Lung (tissue), 12 donors: Measurements from ENCODE around the gene PDLIM1. TPM values are rescaled to one million over a fixed set of nuclear protein-coding genes. Genes with fewer than 3 reads are reported as not detected.

Experiments
- ATAC-seq: fragments of 200-7000 bp; cut with Tn5 transposase; one replicate; pipeline ENCODE4 v1.9.1; 2020; ENCODE audit warnings: moderate number of reproducible peaks; ENCODE audit not compliant: insufficient read depth, low FRiP score
- DNase-seq, 3 donors: peaks; one replicate each; pipeline ENCODE4 v3.0.0-alpha.2; 2013 to 2017
- H3K27ac ChIP-seq, 2 donors: one replicate each; pipeline ENCODE4 v1.5.1; 2013; ENCODE audit warnings: mild to moderate bottlenecking in 2 of 2, moderate library complexity in 2 of 2, control low read depth in 1 of 2, inconsistent platforms in 1 of 2, low read depth in 1 of 2, low read length in 1 of 2
- H3K27me3 ChIP-seq, 3 donors: one replicate each; pipeline ENCODE4 v1.5.1; 2013; ENCODE audit warnings: low read length in 2 of 3; ENCODE audit not compliant: control insufficient read depth in 3 of 3, insufficient read depth in 3 of 3
- H3K36me3 ChIP-seq, 4 donors: one replicate each; pipeline ENCODE4 v1.5.1; 2013; ENCODE audit warnings: low read length in 4 of 4, mild to moderate bottlenecking in 1 of 4, moderate library complexity in 1 of 4; ENCODE audit not compliant: control insufficient read depth in 4 of 4, insufficient read depth in 4 of 4
- H3K4me1 ChIP-seq, 5 donors: one replicate each; pipeline ENCODE4 v1.5.1; 2013; ENCODE audit warnings: low read length in 5 of 5, mild to moderate bottlenecking in 2 of 5, moderate library complexity in 1 of 5; ENCODE audit not compliant: control insufficient read depth in 5 of 5, insufficient read depth in 5 of 5
- H3K4me3 ChIP-seq: one replicate; pipeline ENCODE4 v1.5.1; 2013; ENCODE audit warnings: mild to moderate bottlenecking, control low read depth, moderate library complexity
- H3K9ac ChIP-seq, 2 donors: one replicate each; pipeline ENCODE4 v1.5.1; 2013; ENCODE audit warnings: low read length in 2 of 2, control low read depth in 1 of 2; ENCODE audit not compliant: insufficient read depth in 1 of 2
- H3K9me3 ChIP-seq, 4 donors: one replicate each; pipeline ENCODE4 v1.5.1; 2013; ENCODE audit warnings: low read length in 3 of 4, mild to moderate bottlenecking in 1 of 4, moderate library complexity in 1 of 4; ENCODE audit not compliant: control insufficient read depth in 4 of 4, insufficient read depth in 3 of 4
- WGBS, 2 donors: extraction: QIAGEN DNeasy Blood & Tissue Kit; methylation state at CpG; one replicate each; pipeline ENCODE4 v1.1.7; 2013; 5-methylcytosine and 5-hydroxymethylcytosine counted together
- polyA plus RNA-seq, 2 donors: library from polyadenylated mRNA; stranded (reverse); fragments of 200-250 nt; gene quantifications; one replicate each; pipeline ENCODE4 v1.2.1, GENCODE V29; 2013
- total RNA-seq, 2 donors: library from RNA; depleted of rRNA in 1 of 2; stranded (reverse); fragments of >200 nt in 1 of 2; gene quantifications; one replicate each; pipeline ENCODE4 v1.2.1, GENCODE V29; 2014 to 2021
- TF ChIP-seq, protein P1 (sequence below): IDR thresholded peaks from 2 replicates; pipeline ENCODE4 v1.5.1; 2012; ENCODE audit warnings: mild to moderate bottlenecking; ENCODE audit errors: control extremely low read depth, extremely low read depth
- donor health status: control.
- donor health status: control.
- donor health status: Bipolar disorder and iron deficiency.
- donor health status: healthy.
- donor health status: DM: yes; HTN: yes; CAD: no.

Gene PDLIM1
- total and polyA plus RNA-seq, 4 donors = 61.4 to 243 (median 178) TPM

DNA sequence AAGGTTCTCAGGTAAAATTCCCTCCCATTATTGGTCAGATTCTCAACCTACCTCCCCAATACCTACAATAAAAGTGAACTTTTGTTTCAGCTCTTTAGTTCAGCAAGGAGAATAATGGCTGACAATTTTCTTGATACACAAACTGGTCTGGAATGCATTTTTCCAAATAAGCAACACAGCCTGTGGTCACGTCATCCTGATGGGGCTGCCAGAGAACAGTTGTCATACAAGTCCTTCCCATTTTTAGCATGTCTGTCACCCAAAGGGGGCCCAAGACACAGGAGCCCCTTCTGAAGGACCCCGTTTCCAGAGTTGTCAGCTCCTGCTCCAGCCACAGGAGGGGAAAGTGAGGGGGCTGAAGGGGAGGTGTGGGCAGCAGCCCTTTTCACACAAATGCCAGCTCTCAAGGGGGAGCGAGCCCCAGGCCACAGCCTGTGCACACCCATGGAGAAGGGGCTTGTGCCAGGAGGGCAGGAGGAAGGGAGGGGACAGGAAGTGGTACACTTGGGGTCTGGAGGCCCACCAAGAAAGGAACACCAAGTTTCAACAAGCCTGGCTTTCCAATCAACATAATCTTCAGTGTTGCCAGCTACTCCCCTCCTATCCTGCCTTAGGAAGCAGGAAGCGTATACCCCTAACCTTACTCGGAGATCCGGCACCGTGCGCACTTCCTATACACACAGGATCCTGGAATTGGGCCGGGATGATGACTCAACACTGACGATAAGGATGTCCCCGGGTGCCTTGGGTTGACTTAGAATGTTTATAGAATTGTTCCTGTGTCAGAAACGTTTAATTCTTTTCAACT is 43.4 kb upstream of the PDLIM1 start:
- Histone ChIP-seq H3K36me3 (peaks cover 3 to 15% (median 5%) of the 10 kb centered on the region in 4 donors), H3K27me3 (no peaks in the 10 kb centered on the region), H3K4me1 (peaks cover 0 to 24% (median 2%) of the 10 kb centered on the region in 5 donors), H3K27ac (peak overlapping the region; percentile 94 to 97), H3K9me3 (no peaks in the 10 kb centered on the region), H3K4me3 (no peak overlapping the region), H3K9ac (no peak overlapping the region)
- TF ChIP-seq, protein P1, sequence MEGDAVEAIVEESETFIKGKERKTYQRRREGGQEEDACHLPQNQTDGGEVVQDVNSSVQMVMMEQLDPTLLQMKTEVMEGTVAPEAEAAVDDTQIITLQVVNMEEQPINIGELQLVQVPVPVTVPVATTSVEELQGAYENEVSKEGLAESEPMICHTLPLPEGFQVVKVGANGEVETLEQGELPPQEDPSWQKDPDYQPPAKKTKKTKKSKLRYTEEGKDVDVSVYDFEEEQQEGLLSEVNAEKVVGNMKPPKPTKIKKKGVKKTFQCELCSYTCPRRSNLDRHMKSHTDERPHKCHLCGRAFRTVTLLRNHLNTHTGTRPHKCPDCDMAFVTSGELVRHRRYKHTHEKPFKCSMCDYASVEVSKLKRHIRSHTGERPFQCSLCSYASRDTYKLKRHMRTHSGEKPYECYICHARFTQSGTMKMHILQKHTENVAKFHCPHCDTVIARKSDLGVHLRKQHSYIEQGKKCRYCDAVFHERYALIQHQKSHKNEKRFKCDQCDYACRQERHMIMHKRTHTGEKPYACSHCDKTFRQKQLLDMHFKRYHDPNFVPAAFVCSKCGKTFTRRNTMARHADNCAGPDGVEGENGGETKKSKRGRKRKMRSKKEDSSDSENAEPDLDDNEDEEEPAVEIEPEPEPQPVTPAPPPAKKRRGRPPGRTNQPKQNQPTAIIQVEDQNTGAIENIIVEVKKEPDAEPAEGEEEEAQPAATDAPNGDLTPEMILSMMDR = no peak
- ATAC-seq = peak; percentile 49
- peak in 1 of 3 donors; percentile 52 for DNase-seq
- 50 to 58% methylated on average over 12 of the region's 12 CpGs for WGBS, 2 donors

DNA sequence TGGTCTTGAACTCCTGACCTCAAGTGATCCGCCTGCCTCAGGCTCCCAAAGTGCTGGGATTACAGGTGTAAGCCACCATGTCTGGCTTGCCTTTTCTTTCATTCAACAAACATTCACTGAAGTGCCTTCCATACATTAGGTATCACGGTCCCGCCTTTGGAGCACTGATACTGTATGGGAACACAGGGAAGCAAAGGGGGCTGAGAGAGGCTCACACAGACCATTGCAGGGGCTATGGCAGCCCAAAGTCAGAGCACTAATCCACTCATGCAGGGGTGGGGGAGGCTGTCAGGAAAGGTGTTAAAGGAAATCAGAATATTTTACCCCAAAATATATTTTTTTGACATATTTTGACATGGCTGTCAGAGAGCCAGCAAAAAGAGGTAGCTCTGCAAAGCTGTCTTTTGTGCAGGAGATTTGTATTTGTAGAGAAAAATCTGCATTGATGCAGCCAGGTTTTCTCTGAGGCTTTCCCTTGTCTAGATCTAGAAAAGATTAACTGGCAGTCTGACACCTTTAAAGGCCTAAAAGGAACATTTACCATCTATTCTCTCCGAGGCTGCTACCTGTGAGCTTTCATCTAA is 42.0 kb upstream of the PDLIM1 start:
- 94 to 97% methylated on average over 4 of the region's 4 CpGs for WGBS, 2 donors
- Histone ChIP-seq H3K36me3 (peaks cover 2 to 10% (median 2%) of the 10 kb centered on the region in 4 donors), H3K27me3 (no peaks in the 10 kb centered on the region), H3K9me3 (no peaks in the 10 kb centered on the region), H3K27ac (no peak overlapping the region), H3K4me3 (no peak overlapping the region), H3K4me1 (peaks cover 0 to 31% (median 2%) of the 10 kb centered on the region in 5 donors), H3K9ac (no peak overlapping the region)
- DNase-seq (no peak), ATAC-seq (no peak)
- TF ChIP-seq, protein P1 = no peak

DNA sequence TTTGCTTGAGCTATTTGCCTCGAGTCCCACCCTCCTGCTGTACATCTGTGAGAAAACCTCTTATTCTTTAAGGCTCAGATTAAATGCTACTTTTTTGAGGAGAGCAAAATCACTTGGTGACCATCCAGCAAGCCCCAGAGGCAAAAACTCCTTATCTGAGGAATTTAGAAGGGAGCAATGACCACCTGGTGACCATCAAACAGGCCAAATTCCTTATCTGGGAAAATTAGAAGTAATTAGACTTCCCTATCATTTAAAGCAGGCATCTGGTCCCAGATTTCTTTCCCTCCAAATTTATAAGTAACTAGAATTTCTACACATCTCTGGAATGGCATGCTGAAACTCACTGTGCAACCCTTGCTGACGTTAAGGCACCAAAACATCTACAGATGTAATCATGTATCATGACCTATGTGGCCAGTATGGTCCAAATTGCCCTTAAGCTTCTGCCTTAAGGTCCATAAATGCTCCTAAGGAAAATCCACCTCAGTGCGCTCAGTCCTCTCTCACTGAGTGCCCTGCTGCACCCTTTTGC is 40.9 kb upstream of the PDLIM1 start:
- TF ChIP-seq, protein P1 = no peak
- peaks cover 2 to 6% (median 2%) of the 10 kb centered on the region in 4 donors for H3K36me3 ChIP-seq
- no peaks in the 10 kb centered on the region for H3K27me3 ChIP-seq
- H3K9me3 ChIP-seq = no peaks in the 10 kb centered on the region
- no peak overlapping the region for H3K9ac ChIP-seq
- no peak overlapping the region for H3K27ac ChIP-seq
- no peak overlapping the region for H3K4me3 ChIP-seq
- peaks cover 0 to 36% (median 2%) of the 10 kb centered on the region in 5 donors for H3K4me1 ChIP-seq
- ATAC-seq = no peak
- 87 to 89% methylated on average over 3 of the region's 3 CpGs for WGBS, 2 donors
- DNase-seq = no peak
